Posterior cingulate gyrus (tissue), 11 donors: ENCODE measurements around the gene TNFSF18.

Experiments used
- DNase-seq, 10 donors: peaks; one replicate each; pipeline versions ENCODE4 v3.0.0 to v3.0.0-alpha.2; 2020 to 2021; ENCODE audit warnings: mixed read lengths in 3 of 10
- intact Hi-C: fragments of 100-400 bp; cut with DNase I; formaldehyde crosslinking; loops from one replicate; pipeline ENCODE4 v1.15.1; 2023

The TNFSF18 gene

GRCh38 chr1:173042806-173043205 lies 7.9 kb downstream of the TNFSF18 start:
- intact Hi-C loops: no loop called here
- DNase-seq: no peak

- intact Hi-C loops: no loop called here
- DNase-seq: no peak
Observed at GRCh38 chr1:173039626-173040025, 11.1 kb downstream of the TNFSF18 start.

GRCh38 chr1:173038875-173039554 lies 11.7 kb downstream of the TNFSF18 start:
- intact Hi-C loops: no loop called here
- DNase-seq: no peak

- no peak for DNase-seq
- intact Hi-C loops: no loop called here
Observed at GRCh38 chr1:173024543-173024942, 26.2 kb downstream of the TNFSF18 start.

GRCh38 chr1:173023343-173023742 lies 27.4 kb downstream of the TNFSF18 start:
- DNase-seq: no peak
- intact Hi-C loops: no loop called here

- intact Hi-C loops: no loop called here
- DNase-seq: no peak
Observed at GRCh38 chr1:173020138-173020750, 30.5 kb downstream of the TNFSF18 start.

GRCh38 chr1:173017792-173018191 lies 32.9 kb downstream of the TNFSF18 start:
- DNase-seq: no peak
- intact Hi-C loops: no loop called here

- DNase-seq: no peak
- intact Hi-C loops: no loop called here
Observed at GRCh38 chr1:173016419-173016818, 34.3 kb downstream of the TNFSF18 start.

- no peak for DNase-seq
- intact Hi-C loops: no loop called here
Observed at GRCh38 chr1:173015629-173016028, 35.1 kb downstream of the TNFSF18 start.

GRCh38 chr1:173014160-173014559 lies 36.6 kb downstream of the TNFSF18 start:
- DNase-seq: no peak
- intact Hi-C loops: no loop called here

- intact Hi-C loops: no loop called here
- DNase-seq: no peak
Observed at GRCh38 chr1:173012126-173012525, 38.6 kb downstream of the TNFSF18 start.

- intact Hi-C loops: no loop called here
- peak in 3 of 10 donors; percentile 3 to 58 (median 15) for DNase-seq
Observed at GRCh38 chr1:173009597-173009996, 41.1 kb downstream of the TNFSF18 start.

- no peak for DNase-seq
- intact Hi-C loops: no loop called here
Observed at GRCh38 chr1:173005196-173005864, 45.4 kb downstream of the TNFSF18 start.

- intact Hi-C loops: no loop called here
- DNase-seq: no peak
Observed at GRCh38 chr1:173002891-173003838, 47.6 kb downstream of the TNFSF18 start.

- DNase-seq: no peak
- intact Hi-C loops: no loop called here
Observed at GRCh38 chr1:172999349-172999748, 51.4 kb downstream of the TNFSF18 start.

- intact Hi-C loops: no loop called here
Observed at GRCh38 chr1:172997941-172998361, 52.8 kb downstream of the TNFSF18 start.

GRCh38 chr1:172993640-172994039 lies 57.1 kb downstream of the TNFSF18 start:
- intact Hi-C loops: no loop called here
- no peak for DNase-seq

More at GRCh38 chr1:172997941-172998361, 52.8 kb downstream of the TNFSF18 start:
- DNase-seq: no peak

GRCh38 chr1:172991674-172992400 lies 58.9 kb downstream of the TNFSF18 start:
- intact Hi-C loops: no loop called here
- DNase-seq: no peak

GRCh38 chr1:172990598-172991215 lies 60.0 kb downstream of the TNFSF18 start:
- DNase-seq: no peak
- intact Hi-C loops: no loop called here
